Psoas muscle (tissue), 8 donors: ENCODE data around the gene BACE1. TPM values are rescaled to one million over a fixed set of nuclear protein-coding genes. Genes with fewer than 3 reads are reported as not detected.

Experiments
- ATAC-seq, 4 donors: fragments of 200-7000 bp; cut with Tn5 transposase; one replicate each; pipeline ENCODE4 v1.9.1; 2020; ENCODE audit warnings: moderate library complexity in 3 of 4, mild to moderate bottlenecking in 2 of 4
- DNase-seq, 2 donors: peaks; one replicate each; pipeline ENCODE4 v3.0.0-alpha.2; 2020
- H3K27ac ChIP-seq: fragments of 200-600 bp; one replicate; pipeline ENCODE4 v1.8.0; 2022
- H3K27me3 ChIP-seq, 3 donors: fragments of 200-600 bp in 1 of 3; one replicate each; pipeline versions ENCODE4 v1.6.1 to v1.8.0; 2013 to 2022; ENCODE audit warnings: low read length in 2 of 3, mild to moderate bottlenecking in 2 of 3, moderate library complexity in 1 of 3; ENCODE audit not compliant: insufficient read depth in 3 of 3
- H3K36me3 ChIP-seq, 2 donors: fragments of 200-600 bp in 1 of 2; one replicate each; pipeline versions ENCODE4 v1.6.1 to v1.8.0; 2013 to 2022; ENCODE audit warnings: low read depth in 1 of 2, mild to moderate bottlenecking in 1 of 2, moderate library complexity in 1 of 2; ENCODE audit not compliant: insufficient read depth in 1 of 2
- H3K4me1 ChIP-seq: fragments of 200-600 bp; one replicate; pipeline ENCODE4 v1.8.0; 2022
- H3K4me3 ChIP-seq: fragments of 200-600 bp; one replicate; pipeline ENCODE4 v1.8.0; 2022; ENCODE audit warnings: mild to moderate bottlenecking
- H3K9me3 ChIP-seq: fragments of 200-600 bp; one replicate; pipeline ENCODE4 v1.8.0; 2022
- CTCF ChIP-seq: fragments of 200-600 bp; IDR thresholded peaks from one replicate; pipeline ENCODE4 v1.8.0; 2022; ENCODE audit warnings: antibody characterized with exemption
- WGBS, 3 donors: extraction: QIAGEN DNeasy Blood & Tissue Kit; methylation state at CpG; one replicate each; pipeline versions ENCODE4 v1.1.6 to v1.1.7; 2013; 5-methylcytosine and 5-hydroxymethylcytosine counted together
- intact Hi-C, 2 donors: fragments of 100-400 bp; cut with DNase I; formaldehyde crosslinking; loops; one replicate each; pipeline versions ENCODE4 v1.11.0 to v1.14.2; 2022
- polyA plus RNA-seq, 3 donors: library from polyadenylated mRNA; stranded (reverse); fragments of 200-250 nt; gene quantifications; one replicate each; pipeline ENCODE4 v1.2.3, GENCODE V29; 2013
- total RNA-seq, 4 donors: library from RNA; stranded (reverse); fragmentation: NEBNext Ultra II Directional in 2 of 4; extraction: Animal tissue kit (Norgen Biotek cat#: 25700) in 2 of 4; gene quantifications; one replicate each; pipeline versions ENCODE4 v1.2.1 to v1.2.4, GENCODE V29; 2021 to 2023
- donor health status: healthy with polysubstance abuse.
- donor health status: DM: no; HTN: no; CAD: no; lungs with moderate emphysema.
- donor health status: Bipolar disorder and iron deficiency.
- donor health status: healthy.
- donor health status: DM: yes; HTN: yes; CAD: no.
- donor health status: DM: no; HTN: no; CAD: no.
- donor health status: DM: no; HTN: no; CAD: no.
- donor health status: DM: yes; HTN: yes; CAD: no.

BACE1 gene
- total and polyA plus RNA-seq, 7 donors = 2.5 to 13.0 (median 9.2) TPM

- Histone ChIP-seq H3K27ac (no peak overlapping the region), H3K27me3 (no peaks in the 10 kb centered on the region), H3K4me1 (no peaks in the 10 kb centered on the region), H3K9me3 (no peaks in the 10 kb centered on the region), H3K36me3 (peaks cover 0 to 7% of the 10 kb centered on the region in 2 donors), H3K4me3 (no peak overlapping the region)
- no peak for ATAC-seq
- 81 to 93% (median 87%) methylated on average over 7 of the region's 7 CpGs for WGBS, 3 donors
- intact Hi-C loops = no loop called here
- TF ChIP-seq CTCF = no peak
- DNase-seq = no peak
Measured at GRCh38 chr11:117302228-117302627, 13.8 kb downstream of the BACE1 start.

- Histone ChIP-seq H3K4me3 (no peak overlapping the region), H3K36me3 (peaks cover 0 to under 1% of the 10 kb centered on the region in 2 donors), H3K4me1 (no peaks in the 10 kb centered on the region), H3K27ac (no peak overlapping the region), H3K9me3 (no peaks in the 10 kb centered on the region), H3K27me3 (no peaks in the 10 kb centered on the region)
- no peak for ATAC-seq
- 73 to 86% (median 82%) methylated on average over 5 of the region's 5 CpGs for WGBS, 3 donors
- TF ChIP-seq CTCF = no peak
- intact Hi-C loops = no loop called here
- DNase-seq = no peak
Measured at GRCh38 chr11:117300773-117301172, 15.3 kb downstream of the BACE1 start.

GRCh38 chr11:117300283-117300663, 15.8 kb downstream of the BACE1 start:
- Histone ChIP-seq H3K27me3 (no peaks in the 10 kb centered on the region), H3K27ac (no peak overlapping the region), H3K9me3 (no peaks in the 10 kb centered on the region), H3K4me3 (peak overlapping the region; percentile 7), H3K4me1 (no peaks in the 10 kb centered on the region), H3K36me3 (peaks cover 0 to 6% of the 10 kb centered on the region in 2 donors)
- 23 to 35% (median 25%) methylated on average over 16 to 17 of the region's 17 CpGs for WGBS, 3 donors
- intact Hi-C loops = no loop called here
- DNase-seq (peak in 1 of 2 donors; percentile 21), ATAC-seq (peak in 3 of 4 donors; percentile 30 to 42 (median 36))
- TF ChIP-seq CTCF = no peak

- ATAC-seq = peak in 3 of 4 donors; percentile 12 to 21 (median 14)
- no peak for DNase-seq
- Histone ChIP-seq H3K9me3 (no peaks in the 10 kb centered on the region), H3K27me3 (no peaks in the 10 kb centered on the region), H3K4me1 (no peaks in the 10 kb centered on the region), H3K27ac (no peak overlapping the region), H3K4me3 (peak overlapping the region; percentile 7), H3K36me3 (peaks cover 0 to 11% of the 10 kb centered on the region in 2 donors)
- 52 to 61% (median 57%) methylated on average over 10 to 12 of the region's 12 CpGs for WGBS, 3 donors
- intact Hi-C loops = no loop called here
- TF ChIP-seq CTCF = no peak
Measured at GRCh38 chr11:117299351-117300282, 16.4 kb downstream of the BACE1 start.
